H1 (cell line): ENCODE data around the gene TMTC2. TPM values are rescaled to one million over a fixed set of nuclear protein-coding genes. Genes with fewer than 3 reads are reported as not detected.

Source experiments
- CTCF ChIA-PET: fragments of 300-600 bp; sonication (Branson Sonifier 250); formaldehyde crosslinking; loops from one replicate; lab custom pipeline; 2021; ENCODE audit not compliant: partially characterized antibody; lab: Charles Lee
- POLR2A ChIA-PET: fragments of 300-600 bp; sonication (Branson Sonifier 250); formaldehyde crosslinking; loops from one replicate; lab custom pipeline; 2021; ENCODE audit warnings: inconsistent platforms; ENCODE audit not compliant: partially characterized antibody; lab: Charles Lee
- DNase-seq, 2 experiments: peaks; one replicate each; pipeline versions ENCODE4 v3.0.0 to v3.0.0-alpha.2; 2010 to 2022; ENCODE audit warnings: low spot score in 2 of 2, low read depth in 1 of 2, mixed read lengths in 1 of 2
- FAIRE-seq: peaks from 2 replicates; lab custom pipeline; 2011; peaks lifted over from hg19 to GRCh38; lab: Jason Lieb, UNC
- H2AFZ ChIP-seq: 2 replicates; pipeline ENCODE4 v1.8.1; 2012; ENCODE audit warnings: low read length, inconsistent platforms
- H2AK5ac ChIP-seq: 2 replicates; pipeline ENCODE4 v1.6.1; 2013; ENCODE audit warnings: low read depth, low read length
- H2BK120ac ChIP-seq: replicated peaks from 2 replicates; pipeline ENCODE3; 2013; ENCODE audit warnings: low read depth, low read length, inconsistent platforms
- H2BK12ac ChIP-seq: 2 replicates; pipeline ENCODE4 v1.6.1; 2013; ENCODE audit warnings: low read depth, low read length
- H2BK15ac ChIP-seq: 2 replicates; pipeline ENCODE4 v1.6.1; 2013; ENCODE audit warnings: low read length
- H2BK20ac ChIP-seq: 2 replicates; pipeline ENCODE4 v1.6.1; 2013; ENCODE audit warnings: low read length
- H2BK5ac ChIP-seq: 2 replicates; pipeline ENCODE4 v1.6.1; 2013; ENCODE audit warnings: low read depth, low read length
- H3K14ac ChIP-seq: 2 replicates; pipeline ENCODE4 v1.6.1; 2013; ENCODE audit warnings: inconsistent platforms; ENCODE audit not compliant: insufficient read length
- H3K18ac ChIP-seq: 2 replicates; pipeline ENCODE4 v1.6.1; 2013; ENCODE audit warnings: low read length; ENCODE audit errors: extremely low read depth
- H3K23ac ChIP-seq: 2 replicates; pipeline ENCODE4 v1.6.1; 2013; ENCODE audit warnings: inconsistent platforms; ENCODE audit not compliant: insufficient read length
- H3K23me2 ChIP-seq: 2 replicates; pipeline ENCODE4 v1.6.1; 2013; ENCODE audit warnings: low read depth, low read length
- H3K27ac ChIP-seq: 2 replicates; pipeline ENCODE4 v1.6.1; 2011; ENCODE audit warnings: low read depth, low read length, inconsistent platforms
- H3K27me3 ChIP-seq, 4 experiments: replicated peaks in 1 of 4; 1 replicate in 1 of 4; 2 replicates in 3 of 4; pipeline versions ENCODE4 v1.6.1 to v1.8.1; 2011 to 2013; ENCODE audit warnings: low read length in 3 of 4, mild to moderate bottlenecking in 3 of 4, inconsistent platforms in 2 of 4, mixed read lengths in 2 of 4, moderate library complexity in 1 of 4; ENCODE audit not compliant: control insufficient read depth in 3 of 4, insufficient read depth in 3 of 4; ENCODE audit errors: extremely low read depth in 1 of 4
- H3K36me3 ChIP-seq, 4 experiments: 2 replicates each; pipeline versions ENCODE4 v1.6.1 to v1.8.1; 2011 to 2013; ENCODE audit warnings: mild to moderate bottlenecking in 4 of 4, low read length in 3 of 4, moderate library complexity in 2 of 4, control low read depth in 1 of 4, inconsistent platforms in 1 of 4; ENCODE audit not compliant: insufficient read depth in 4 of 4, control insufficient read depth in 2 of 4
- H3K4ac ChIP-seq: replicated peaks from 2 replicates; pipeline ENCODE3; 2013; ENCODE audit warnings: low read length, low read depth, mixed read lengths, inconsistent platforms; ENCODE audit not compliant: insufficient read length
- H3K4me1 ChIP-seq, 4 experiments: replicated peaks in 1 of 4; 1 replicate in 1 of 4; 2 replicates in 3 of 4; pipeline versions ENCODE4 v1.6.1 to v1.8.1; 2011 to 2013; ENCODE audit warnings: low read length in 3 of 4, inconsistent platforms in 2 of 4, mixed read lengths in 1 of 4; ENCODE audit not compliant: insufficient read depth in 4 of 4, control insufficient read depth in 3 of 4
- H3K4me2 ChIP-seq, 2 experiments: 2 replicates each; pipeline versions ENCODE4 v1.6.1 to v1.8.1; 2011 to 2013; ENCODE audit warnings: low read depth in 2 of 2, low read length in 2 of 2, control low read depth in 1 of 2, inconsistent platforms in 1 of 2, mild to moderate bottlenecking in 1 of 2; ENCODE audit not compliant: insufficient read depth in 1 of 2
- H3K4me3 ChIP-seq, 4 experiments: fragments of 200-600, 300-600 bp in 1 of 4; sonication (generic), shearing (Covaris generic), sonication (Bioruptor Twin) in 1 of 4; 2 replicates each; pipeline versions ENCODE4 v1.5.1 to v1.8.1; 2011 to 2016; ENCODE audit warnings: low read length in 4 of 4, low read depth in 3 of 4, control low read depth in 2 of 4, inconsistent platforms in 2 of 4, mild to moderate bottlenecking in 2 of 4, mixed read lengths in 1 of 4, moderate library complexity in 1 of 4; ENCODE audit not compliant: insufficient read depth in 2 of 4; ENCODE audit errors: extremely low read depth in 1 of 4
- H3K56ac ChIP-seq: replicated peaks from 2 replicates; pipeline ENCODE3; 2013; ENCODE audit warnings: low read depth, mild to moderate bottlenecking, mixed read lengths, low read length, inconsistent platforms; ENCODE audit not compliant: insufficient read length
- H3K79me1 ChIP-seq: 2 replicates; pipeline ENCODE4 v1.6.1; 2013; ENCODE audit warnings: low read depth, low read length, control low read depth
- H3K79me2 ChIP-seq, 2 experiments: 2 replicates each; pipeline versions ENCODE4 v1.6.1 to v1.8.1; 2012 to 2013; ENCODE audit warnings: low read length in 2 of 2, mild to moderate bottlenecking in 2 of 2, inconsistent platforms in 1 of 2; ENCODE audit not compliant: insufficient read depth in 2 of 2, control insufficient read depth in 1 of 2
- H3K9ac ChIP-seq, 4 experiments: replicated peaks in 1 of 4; 1 replicate in 1 of 4; 2 replicates in 3 of 4; pipeline versions ENCODE4 v1.6.1 to v1.8.1; 2011 to 2013; ENCODE audit warnings: low read depth in 3 of 4, low read length in 3 of 4, control low read depth in 2 of 4, mild to moderate bottlenecking in 2 of 4, moderate library complexity in 2 of 4, inconsistent platforms in 1 of 4; ENCODE audit errors: extremely low read depth in 1 of 4
- H3K9me3 ChIP-seq, 2 experiments: 2 replicates each; pipeline versions ENCODE4 v1.6.1 to v1.8.1; 2012 to 2013; ENCODE audit warnings: mild to moderate bottlenecking in 2 of 2, moderate library complexity in 2 of 2, control low read depth in 1 of 2, inconsistent platforms in 1 of 2, low read depth in 1 of 2, low read length in 1 of 2, mixed read lengths in 1 of 2; ENCODE audit not compliant: insufficient read depth in 2 of 2
- H4K20me1 ChIP-seq, 2 experiments: replicated peaks in 1 of 2; 2 replicates each; pipeline versions ENCODE3 to v1.8.1; 2011 to 2013; ENCODE audit warnings: inconsistent platforms in 2 of 2, low read length in 2 of 2, mild to moderate bottlenecking in 1 of 2; ENCODE audit not compliant: insufficient read depth in 2 of 2, control insufficient read depth in 1 of 2
- H4K5ac ChIP-seq: 2 replicates; pipeline ENCODE4 v1.6.1; 2013; ENCODE audit warnings: low read length, low read depth, mixed read lengths, inconsistent platforms; ENCODE audit not compliant: insufficient read length
- H4K8ac ChIP-seq: 2 replicates; pipeline ENCODE4 v1.8.0; 2013; ENCODE audit warnings: mild to moderate bottlenecking, moderate library complexity, low read length, inconsistent platforms; ENCODE audit not compliant: insufficient read depth; ENCODE audit errors: extremely low read depth
- H4K91ac ChIP-seq: replicated peaks from 2 replicates; pipeline ENCODE3; 2013; ENCODE audit warnings: low read length, mixed read lengths, inconsistent platforms; ENCODE audit not compliant: insufficient read length
- BCL11A ChIP-seq, 2 experiments: IDR thresholded peaks; one replicate each; pipeline ENCODE4 v1.6.1; 2011; ENCODE audit warnings: low read depth in 2 of 2, low read length in 2 of 2, mild to moderate bottlenecking in 2 of 2
- CEBPB ChIP-seq: IDR thresholded peaks from 2 replicates; pipeline ENCODE4 v1.6.1; 2012; ENCODE audit warnings: low read depth, low read length
- HDAC6 ChIP-seq: IDR thresholded peaks from one replicate; pipeline ENCODE4 v1.7.1; 2012; ENCODE audit warnings: low read depth, mild to moderate bottlenecking, inconsistent platforms, low read length, moderate library complexity
- JUN ChIP-seq: IDR thresholded peaks from 2 replicates; pipeline ENCODE4 v1.6.1; 2011; ENCODE audit warnings: low read depth, mild to moderate bottlenecking, improper control_type of control experiment, low read length
- KDM1A ChIP-seq: fragments of 200-600, 300-600 bp; sonication (generic); IDR thresholded peaks from 2 replicates; pipeline ENCODE4 v1.7.1; 2016; ENCODE audit warnings: mild to moderate bottlenecking, low read length, borderline replicate concordance
- NRF1 ChIP-seq: IDR thresholded peaks from 2 replicates; pipeline ENCODE4 v1.6.1; 2011; ENCODE audit warnings: mild to moderate bottlenecking, low read depth, low read length, improper control_type of control experiment
- POU5F1 ChIP-seq: IDR thresholded peaks from 2 replicates; pipeline ENCODE4 v1.6.1; 2011; ENCODE audit warnings: low read depth, mild to moderate bottlenecking, low read length, moderate library complexity
- SIN3A ChIP-seq, 2 experiments: IDR thresholded peaks in 1 of 2; conservative IDR thresholded peaks in 1 of 2; 2 replicates each; pipeline ENCODE4 v1.6.1; 2011 to 2012; ENCODE audit warnings: low read length in 2 of 2, improper control_type of control experiment in 1 of 2, low read depth in 1 of 2, mild to moderate bottlenecking in 1 of 2
- SIX5 ChIP-seq: IDR thresholded peaks from 2 replicates; pipeline ENCODE4 v1.6.1; 2011; ENCODE audit warnings: mild to moderate bottlenecking, low read depth, low read length
- SP2 ChIP-seq: IDR thresholded peaks from 2 replicates; pipeline ENCODE4 v1.6.1; 2012; ENCODE audit warnings: mild to moderate bottlenecking, low read length, inconsistent platforms
- SRF ChIP-seq: IDR thresholded peaks from 2 replicates; pipeline ENCODE4 v1.6.1; 2011; ENCODE audit warnings: mild to moderate bottlenecking, low read depth, low read length, moderate library complexity
- SUZ12 ChIP-seq: fragments of 200-600 bp; sonication (generic); IDR thresholded peaks from 2 replicates; pipeline ENCODE4 v1.6.1; 2012; ENCODE audit warnings: mild to moderate bottlenecking, inconsistent platforms, low read length, moderate library complexity, mixed read lengths
- YY1 ChIP-seq: IDR thresholded peaks from 2 replicates; pipeline ENCODE4 v1.6.1; 2011; ENCODE audit warnings: low read depth, mild to moderate bottlenecking, low read length
- ZNF274 ChIP-seq: IDR thresholded peaks from 2 replicates; pipeline ENCODE4 v1.7.0; 2012; ENCODE audit warnings: low read length, borderline replicate concordance; ENCODE audit errors: extremely low read depth
- WGBS, 2 experiments: shearing (Covaris generic) in 1 of 2; methylation state at CpG; one replicate each; pipeline versions ENCODE4 v1.1.6 to v1.1.7; 2013 to 2015; ENCODE audit warnings: low lambda C conversion rate in 2 of 2, mixed read lengths in 2 of 2, inconsistent platforms in 1 of 2, low coverage in 1 of 2, missing lambda C conversion rate in 1 of 2; ENCODE audit not compliant: insufficient replicate concordance in 2 of 2, insufficient coverage in 1 of 2, insufficient read length in 1 of 2; ENCODE audit errors: extremely low coverage in 1 of 2, missing lambda C conversion rate in 1 of 2; 5-methylcytosine and 5-hydroxymethylcytosine counted together
- polyA plus RNA-seq, 7 experiments: library from polyadenylated mRNA; depleted of rRNA in 3 of 7; stranded (reverse) in 5 of 7; unstranded in 2 of 7; fragments of >200 nt in 5 of 7; fragments of 200-250 nt in 2 of 7; gene quantifications; 1 replicate in 5 of 7; 2 replicates in 1 of 7; 4 replicates in 1 of 7; pipeline versions ENCODE4 v1.2.1 to v1.2.3, GENCODE V29; 2011 to 2013; ENCODE audit warnings: missing spikeins in 2 of 7, mixed read lengths in 2 of 7
- total RNA-seq: library from RNA; stranded (reverse); fragmentation: NEBNext Ultra II Directional; extraction: Animal tissue kit (Norgen Biotek cat#: 25700); gene quantifications from 2 replicates; pipeline ENCODE4 v1.2.1, GENCODE V29; 2021
- TF ChIP-seq, protein P1 (sequence below): IDR thresholded peaks from 2 replicates; pipeline ENCODE4 v1.6.1; 2012; ENCODE audit warnings: inconsistent platforms

The TMTC2 gene
- total and polyA plus RNA-seq, 2 of the 8 experiments (the other 6 are each of a cell fraction or from before 2014, with no cell fraction given) = 2.3 to 3.9 TPM

DNA sequence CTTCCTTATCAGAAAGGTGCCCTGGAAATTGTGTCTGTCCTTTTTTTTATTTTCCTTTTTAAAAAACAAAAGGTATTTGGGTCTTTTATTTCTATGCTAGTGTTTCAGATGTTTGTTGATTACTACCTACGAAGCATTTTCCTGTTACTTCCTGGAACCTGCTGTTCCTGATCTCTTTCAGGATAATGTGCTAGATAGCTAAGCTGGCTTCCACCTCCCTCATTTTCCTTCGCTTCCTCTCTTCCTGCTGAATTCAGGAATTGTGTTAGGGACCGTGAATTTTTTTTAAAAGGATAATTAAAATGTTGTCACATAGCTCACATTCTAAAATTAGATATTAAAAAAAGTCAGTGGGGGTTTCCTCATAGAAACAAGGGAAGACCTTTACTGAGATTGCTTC lies 27.7 kb downstream of the TMTC2 start:
- Histone ChIP-seq H4K5ac (no peak overlapping the region), H2BK12ac (no peak overlapping the region), H3K4me2 (no peak overlapping the region), H3K27ac (no peak overlapping the region), H2AFZ (no peak overlapping the region), H4K91ac (no peak overlapping the region), H3K4me1 (no peaks in the 10 kb centered on the region), H3K9ac (no peak overlapping the region), H3K4me3 (no peak overlapping the region), H2BK120ac (no peak overlapping the region), H3K56ac (no peak overlapping the region), H4K8ac (no peak overlapping the region), H3K36me3 (no peaks in the 10 kb centered on the region), H3K79me1 (no peaks in the 10 kb centered on the region), H2BK15ac (no peak overlapping the region), H3K9me3 (no peaks in the 10 kb centered on the region), H2BK5ac (no peak overlapping the region), H4K20me1 (no peaks in the 10 kb centered on the region), H3K79me2 (no peaks in the 10 kb centered on the region; a peak in 1 of 4 replicates), H3K23me2 (no peaks in the 10 kb centered on the region), H2BK20ac (no peak overlapping the region), H3K4ac (no peak overlapping the region), H2AK5ac (no peak overlapping the region), H3K23ac (no peak overlapping the region), H3K18ac (no peak overlapping the region), H3K14ac (no peak overlapping the region), H3K27me3 (no peaks in the 10 kb centered on the region)
- no peak for DNase-seq
- WGBS, 2 experiments = 84% methylated on average over 3 of the region's 3 CpGs; no CpG with 5 or more reads in 1 of the 2 experiments
- TF ChIP-seq BCL11A (IDR thresholded peaks at IDR 0.05; ENCODE audit: low read depth in 2 of 2, low read length in 2 of 2) (no peak), NRF1 (no peak), SIN3A (conservative IDR thresholded peaks at IDR 0.05 in 1 of 2, IDR thresholded peaks at IDR 0.05 in 1 of 2; ENCODE audit: low read depth in 1 of 2, low read length in 2 of 2) (no peak), CEBPB (no peak), POU5F1 (no peak), YY1 (no peak), JUN (no peak), SRF (no peak), HDAC6 (no peak), SUZ12 (no peak), SIX5 (no peak), ZNF274 (no peak), SP2 (no peak), KDM1A (no peak)
- TF ChIP-seq, protein P1, sequence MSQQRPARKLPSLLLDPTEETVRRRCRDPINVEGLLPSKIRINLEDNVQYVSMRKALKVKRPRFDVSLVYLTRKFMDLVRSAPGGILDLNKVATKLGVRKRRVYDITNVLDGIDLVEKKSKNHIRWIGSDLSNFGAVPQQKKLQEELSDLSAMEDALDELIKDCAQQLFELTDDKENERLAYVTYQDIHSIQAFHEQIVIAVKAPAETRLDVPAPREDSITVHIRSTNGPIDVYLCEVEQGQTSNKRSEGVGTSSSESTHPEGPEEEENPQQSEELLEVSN = no peak
- no peak for FAIRE-seq
- POLR2A ChIA-PET = no interaction called here
- CTCF ChIA-PET = no interaction called here
